GM12878 (cell line): ENCODE data around the gene USP17L10. TPM values are rescaled to one million over a fixed set of nuclear protein-coding genes. Genes with fewer than 3 reads are reported as not detected.
"Not testable (repeated sequence)": the region's sequence is repeated elsewhere in the genome, so short reads cannot be mapped to it uniquely, and the experiment has no call there.

Experiments
- ATAC-seq: fragments of 200-7000 bp; cut with Tn5 transposase; 3 replicates; pipeline ENCODE4 v1.9.1; 2020; ENCODE audit warnings: mild to moderate bottlenecking, moderate library complexity
- BruUV-seq: library from RNA; stranded (reverse); fragments of 400-500 nt; replicated peaks from 2 replicates; lab custom pipeline; 2021; lab: Mats Ljungman, UMichigan
- CTCF ChIA-PET: fragments of 300-600 bp; sonication (Branson Sonifier 250); formaldehyde crosslinking; extraction: SDS; loops from one replicate; lab custom pipeline; 2021; ENCODE audit warnings: inconsistent platforms; lab: Yijun Ruan, JAX
- POLR2A ChIA-PET: fragments of 350-600 bp; formaldehyde crosslinking; extraction: SDS; loops from one replicate; lab custom pipeline; 2021; ENCODE audit warnings: inconsistent platforms; lab: Charles Lee
- RAD21 ChIA-PET: fragments of 300-600 bp; sonication (Branson Sonifier 250); formaldehyde crosslinking; loops from one replicate; lab custom pipeline; 2023; ENCODE audit warnings: antibody characterized with exemption; ENCODE audit not compliant: unreplicated experiment; lab: Charles Lee
- SMC1A ChIA-PET: fragments of 300-600 bp; sonication (Branson Sonifier 250); formaldehyde crosslinking; loops from one replicate; lab custom pipeline; 2023; ENCODE audit not compliant: unreplicated experiment, uncharacterized antibody; lab: Charles Lee
- DNase-seq: peaks from one replicate; pipeline ENCODE4 v3.0.0-alpha.2; 2011; ENCODE audit warnings: low read depth, low spot score
- FAIRE-seq: peaks from 3 replicates; lab custom pipeline; 2011; peaks lifted over from hg19 to GRCh38; lab: Jason Lieb, UNC
- H2AFZ ChIP-seq: 2 replicates; pipeline ENCODE4 v1.6.0; 2011; ENCODE audit warnings: low read depth, low read length, control low read depth; ENCODE audit not compliant: control insufficient read depth
- H3K27ac ChIP-seq: 2 replicates; pipeline ENCODE4 v1.5.1; 2011; ENCODE audit warnings: control low read depth; ENCODE audit not compliant: control insufficient read depth, insufficient read depth
- H3K27me3 ChIP-seq, 2 experiments: replicated peaks in 1 of 2; 2 replicates each; pipeline versions ENCODE4 v1.6.0 to v1.6.1; 2011; ENCODE audit warnings: low read length in 1 of 2; ENCODE audit not compliant: control insufficient read depth in 2 of 2, insufficient read depth in 2 of 2
- H3K36me3 ChIP-seq, 2 experiments: 2 replicates each; pipeline ENCODE4 v1.5.1; 2011; ENCODE audit warnings: low read length in 1 of 2; ENCODE audit not compliant: control insufficient read depth in 2 of 2, insufficient read depth in 2 of 2
- H3K4me1 ChIP-seq: 2 replicates; pipeline ENCODE4 v1.6.1; 2011; ENCODE audit warnings: mild to moderate bottlenecking, low read length, moderate library complexity, mixed read lengths; ENCODE audit not compliant: control insufficient read depth, insufficient read depth
- H3K4me2 ChIP-seq: 2 replicates; pipeline ENCODE4 v1.6.0; 2011; ENCODE audit warnings: control low read depth; ENCODE audit not compliant: control insufficient read depth, insufficient read depth
- H3K4me3 ChIP-seq: fragments of 200-600 bp; sonication (generic); 2 replicates; pipeline ENCODE4 v1.5.1; 2016
- H3K79me2 ChIP-seq: 2 replicates; pipeline ENCODE4 v1.6.0; 2011; ENCODE audit warnings: low read length; ENCODE audit not compliant: control insufficient read depth, insufficient read depth
- H3K9ac ChIP-seq: 2 replicates; pipeline ENCODE4 v1.8.0; 2011; ENCODE audit warnings: low read length, control low read depth, mixed read lengths; ENCODE audit not compliant: control insufficient read depth, insufficient read depth
- H3K9me3 ChIP-seq: replicated peaks from 3 replicates; pipeline ENCODE4 v1.5.1; 2011; ENCODE audit warnings: mild to moderate bottlenecking, low read length; ENCODE audit not compliant: control insufficient read depth, insufficient read depth
- H4K20me1 ChIP-seq: 2 replicates; pipeline ENCODE4 v1.6.0; 2011; ENCODE audit not compliant: control insufficient read depth, insufficient read depth
- WGBS: methylation state at CpG from one replicate; pipeline ENCODE4 v1.1.6; 2016; ENCODE audit warnings: low lambda C conversion rate; ENCODE audit not compliant: insufficient replicate concordance, insufficient coverage; ENCODE audit errors: missing lambda C conversion rate; 5-methylcytosine and 5-hydroxymethylcytosine counted together
- in situ Hi-C: fragments of 300-500 bp; cut with MboI; formaldehyde crosslinking; loops from 9 replicates; pipeline ENCODE4 v1.14.3; 2018; ENCODE audit warnings: mixed read lengths
- intact Hi-C: fragments of 100-400 bp; cut with micrococcal nuclease; formaldehyde crosslinking; loops from one replicate; pipeline ENCODE4 v1.14.2; 2022; ENCODE audit not compliant: unreplicated experiment
- polyA plus RNA-seq, 11 experiments: library from polyadenylated mRNA; depleted of rRNA in 4 of 11; unstranded in 6 of 11; stranded (reverse) in 5 of 11; fragments of >200 nt; fragmentation: Nextera tagmentation in 4 of 11; fragmentation: Illumina TruSeq in 1 of 11; extraction: Ambion mirVana in 4 of 11; extraction: Trizol in 1 of 11; gene quantifications; 1 replicate in 1 of 11; 2 replicates in 10 of 11; pipeline versions ENCODE4 v1.2.1 to v1.2.3, GENCODE V29; 2011 to 2016; ENCODE audit warnings: inconsistent platforms in 2 of 11, missing spikeins in 2 of 11, low read depth in 1 of 11
- total RNA-seq, 4 experiments: library from RNA; depleted of rRNA in 3 of 4; stranded (reverse); fragments of >200 nt in 3 of 4; fragmentation: Illumina TruSeq in 1 of 4; extraction: Trizol in 1 of 4; gene quantifications; 2 replicates each; pipeline versions ENCODE4 v1.2.1 to v1.2.3, GENCODE V29; 2013 to 2021

Gene USP17L10
- total and polyA plus RNA-seq, 10 of the 15 experiments (the other 5 are each of a cell fraction or from before 2014, with no cell fraction given): not detected

GRCh38 chr4:9230249-9230648, 19.8 kb downstream of the USP17L10 start:
- BruUV-seq, SMC1A ChIA-PET, intact Hi-C loops, H3K9ac ChIP-seq, H3K4me3 ChIP-seq, H3K36me3 ChIP-seq, CTCF ChIA-PET, H2AFZ ChIP-seq, H3K27ac ChIP-seq, H3K4me1 ChIP-seq, H3K79me2 ChIP-seq, RAD21 ChIA-PET, in situ Hi-C loops, H4K20me1 ChIP-seq, H3K4me2 ChIP-seq, ATAC-seq, H3K9me3 ChIP-seq, FAIRE-seq, H3K27me3 ChIP-seq, DNase-seq, POLR2A ChIA-PET: not testable (repeated sequence)
- WGBS: 35% methylated on average over 5 of the region's 8 CpGs

GRCh38 chr4:9234085-9234484, 23.6 kb downstream of the USP17L10 start, which contains the start of gene USP17L15:
Gene USP17L15 (plus strand): TSS chr4:9234385. CDS start chr4:9234385, 0 bp downstream.
- FAIRE-seq, H3K9me3 ChIP-seq, H3K36me3 ChIP-seq, H3K4me1 ChIP-seq, DNase-seq, H4K20me1 ChIP-seq, BruUV-seq, H3K4me3 ChIP-seq, H2AFZ ChIP-seq, H3K27me3 ChIP-seq, intact Hi-C loops, ATAC-seq, H3K79me2 ChIP-seq, CTCF ChIA-PET, RAD21 ChIA-PET, POLR2A ChIA-PET, H3K27ac ChIP-seq, SMC1A ChIA-PET, H3K9ac ChIP-seq, H3K4me2 ChIP-seq, in situ Hi-C loops: not testable (repeated sequence)
- WGBS: no CpG with 5 or more reads among the region's 15 CpGs

GRCh38 chr4:9238461-9238860, 28.0 kb downstream of the USP17L10 start:
- H3K4me1 ChIP-seq, RAD21 ChIA-PET, DNase-seq, ATAC-seq, intact Hi-C loops, H4K20me1 ChIP-seq, SMC1A ChIA-PET, in situ Hi-C loops, H3K4me3 ChIP-seq, H3K27me3 ChIP-seq, H3K79me2 ChIP-seq, H3K9ac ChIP-seq, POLR2A ChIA-PET, H3K9me3 ChIP-seq, H3K4me2 ChIP-seq, H3K36me3 ChIP-seq, H3K27ac ChIP-seq, BruUV-seq, CTCF ChIA-PET, H2AFZ ChIP-seq, FAIRE-seq: not testable (repeated sequence)
- whole genome bisulfite sequencing: 20% methylated on average over 3 of the region's 12 CpGs

- FAIRE-seq, H3K27me3 ChIP-seq, BruUV-seq, H3K9me3 ChIP-seq, H3K4me1 ChIP-seq, H3K4me3 ChIP-seq, POLR2A ChIA-PET, DNase-seq, H2AFZ ChIP-seq, H3K36me3 ChIP-seq, intact Hi-C loops, in situ Hi-C loops, H3K4me2 ChIP-seq, H3K9ac ChIP-seq, H3K27ac ChIP-seq, SMC1A ChIA-PET, ATAC-seq, RAD21 ChIA-PET, H3K79me2 ChIP-seq, H4K20me1 ChIP-seq, CTCF ChIA-PET: not testable (repeated sequence)
- 66% methylated on average over 12 of the region's 14 CpGs for WGBS
Measured at GRCh38 chr4:9243579-9243978, 33.1 kb downstream of the USP17L10 start, which contains the start of gene USP17L17. Gene USP17L17 (plus strand): TSS chr4:9243879. CDS start chr4:9243879, 0 bp downstream.
